ENCODE results near the gene TFEB. TPM values are rescaled to one million over a fixed set of nuclear protein-coding genes. Genes with fewer than 3 reads are reported as not detected.

TFEB gene
- total and polyA plus RNA-seq, 10 of the 15 experiments (the other 5 are each of a cell fraction or from before 2014, with no cell fraction given): 0.84 to 108 (median 60.8) TPM

- TF ChIP-seq CUX1 (IDR thresholded peaks at IDR 0.05; ENCODE audit: insufficient replicate concordance, low read depth, low read length) (no peak), NFYB (IDR thresholded peaks at IDR 0.05; ENCODE audit: insufficient read depth, low read depth, low read length) (0 out of 2 replicates have a peak, but pooled peaks have one; percentile 39), ZNF24 (IDR thresholded peaks at IDR 0.05) (no peak), RELB (IDR thresholded peaks at IDR 0.05; ENCODE audit: low read depth) (peak; percentile 65; the same call in 1 of the 2 replicates), NR2F1 (conservative IDR thresholded peaks at IDR 0.05) (peak; percentile 25), ZBTB33 (IDR thresholded peaks at IDR 0.05) (no peak), SMAD5 (IDR thresholded peaks at IDR 0.05; ENCODE audit: low read depth) (peak; percentile 69; the same call in 1 of the 2 replicates), HDGF (IDR thresholded peaks at IDR 0.05) (peak; percentile 87), TBL1XR1 (IDR thresholded peaks at IDR 0.05; ENCODE audit: low read depth, low read length) (peak; percentile 10), GATAD2B (conservative IDR thresholded peaks at IDR 0.05; ENCODE audit: low read depth) (peak; percentile 76), YBX1 (IDR thresholded peaks at IDR 0.05) (no peak), ATF7 (IDR thresholded peaks at IDR 0.05; ENCODE audit: low read depth) (0 out of 2 replicates have a peak, but pooled peaks have one; percentile 11), HCFC1 (IDR thresholded peaks at IDR 0.05; ENCODE audit: low read length) (no peak), BACH1 (IDR thresholded peaks at IDR 0.05; ENCODE audit: borderline replicate concordance) (peak; percentile 86), ZZZ3 (IDR thresholded peaks at IDR 0.05; ENCODE audit: control insufficient read depth, insufficient read length, low read depth) (no peak), IRF3 (IDR thresholded peaks at IDR 0.05) (0 out of 2 replicates have a peak, but pooled peaks have one; percentile 21), CHD4 (IDR thresholded peaks at IDR 0.05) (no peak), POU2F2 (IDR thresholded peaks at IDR 0.05; ENCODE audit: borderline replicate concordance, low read depth, low read length) (peak; percentile 8; the same call in 1 of the 3 replicates), NR2C1 (IDR thresholded peaks at IDR 0.05) (0 out of 2 replicates have a peak, but pooled peaks have one; percentile 22), BHLHE40 (IDR thresholded peaks at IDR 0.05; ENCODE audit: borderline replicate concordance in 1 of 2, low read depth in 2 of 2, low read length in 1 of 2) (peak; percentile 9 to 76; a peak in 2 of 4 replicates)
These were observed 1.4 kb downstream of the TFEB start (continued) for GRCh38 chr6:41733707-41734665.

All from GM12878 (cell line).